ENCODE results near the gene KRT86.

DNA sequence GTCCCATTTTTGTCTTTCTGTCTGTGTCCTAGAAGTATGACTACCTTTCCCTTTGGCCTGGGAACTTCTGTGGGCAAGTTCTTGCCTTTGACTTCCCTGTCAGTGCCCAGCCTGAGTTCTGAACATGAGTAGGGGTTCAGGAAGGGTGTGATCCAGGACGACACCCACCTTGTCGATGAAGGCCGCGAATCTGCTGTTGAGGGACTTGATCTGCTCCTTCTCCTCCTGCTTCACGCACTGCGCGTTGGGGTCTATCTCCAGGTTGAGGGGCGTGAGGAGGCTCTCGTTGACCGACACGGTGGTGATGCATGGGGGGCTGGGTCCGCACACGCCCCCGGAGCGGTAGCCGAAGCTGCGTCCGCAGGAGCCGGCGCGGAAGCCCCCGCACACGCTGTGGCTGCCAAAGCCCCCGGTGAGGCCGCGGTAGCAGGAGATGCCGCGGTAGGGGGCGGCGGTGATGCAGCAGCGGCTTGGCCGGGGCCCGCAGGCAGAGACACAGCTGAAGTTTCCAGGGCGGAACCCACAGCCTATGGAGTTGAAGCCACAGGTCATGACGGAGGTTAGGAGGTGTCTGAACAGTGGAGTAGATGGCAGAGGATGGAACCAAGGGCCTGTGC lies 46.4 kb downstream of the KRT86 start, which contains the start of gene KRT83:
- TF ChIP-seq, protein P1, sequence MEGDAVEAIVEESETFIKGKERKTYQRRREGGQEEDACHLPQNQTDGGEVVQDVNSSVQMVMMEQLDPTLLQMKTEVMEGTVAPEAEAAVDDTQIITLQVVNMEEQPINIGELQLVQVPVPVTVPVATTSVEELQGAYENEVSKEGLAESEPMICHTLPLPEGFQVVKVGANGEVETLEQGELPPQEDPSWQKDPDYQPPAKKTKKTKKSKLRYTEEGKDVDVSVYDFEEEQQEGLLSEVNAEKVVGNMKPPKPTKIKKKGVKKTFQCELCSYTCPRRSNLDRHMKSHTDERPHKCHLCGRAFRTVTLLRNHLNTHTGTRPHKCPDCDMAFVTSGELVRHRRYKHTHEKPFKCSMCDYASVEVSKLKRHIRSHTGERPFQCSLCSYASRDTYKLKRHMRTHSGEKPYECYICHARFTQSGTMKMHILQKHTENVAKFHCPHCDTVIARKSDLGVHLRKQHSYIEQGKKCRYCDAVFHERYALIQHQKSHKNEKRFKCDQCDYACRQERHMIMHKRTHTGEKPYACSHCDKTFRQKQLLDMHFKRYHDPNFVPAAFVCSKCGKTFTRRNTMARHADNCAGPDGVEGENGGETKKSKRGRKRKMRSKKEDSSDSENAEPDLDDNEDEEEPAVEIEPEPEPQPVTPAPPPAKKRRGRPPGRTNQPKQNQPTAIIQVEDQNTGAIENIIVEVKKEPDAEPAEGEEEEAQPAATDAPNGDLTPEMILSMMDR (IDR thresholded peaks at IDR 0.05) = no peak
- TF ChIP-seq POLR2A (IDR thresholded peaks at IDR 0.05) (no peak), POLR2AphosphoS5 (IDR thresholded peaks at IDR 0.05) (no peak), EP300 (IDR thresholded peaks at IDR 0.05) (no peak)
